Neuron (in vitro differentiated cells): ENCODE data around the gene PTPRO.
"Not testable (repeated sequence)": the region's sequence is repeated elsewhere in the genome, so short reads cannot be mapped to it uniquely, and the experiment has no call there.

ENCODE experiments used
- H2AFZ ChIP-seq: one replicate; pipeline ENCODE4 v1.6.1; 2013; ENCODE audit warnings: low read depth, mild to moderate bottlenecking, inconsistent platforms, low read length, moderate library complexity
- H3K27me3 ChIP-seq: one replicate; pipeline ENCODE4 v1.6.1; 2013; ENCODE audit warnings: low read length; ENCODE audit not compliant: insufficient read depth
- H3K36me3 ChIP-seq: one replicate; pipeline ENCODE4 v1.6.1; 2013; ENCODE audit warnings: low read length; ENCODE audit not compliant: insufficient read depth
- H3K4me1 ChIP-seq: one replicate; pipeline ENCODE4 v1.6.1; 2013; ENCODE audit warnings: low read length; ENCODE audit not compliant: insufficient read depth
- H3K4me3 ChIP-seq: 2 replicates; pipeline ENCODE4 v1.5.1; 2013; ENCODE audit warnings: mild to moderate bottlenecking, low read length, moderate library complexity
- H3K9me3 ChIP-seq: one replicate; pipeline ENCODE4 v1.6.1; 2013; ENCODE audit warnings: low read length

PTPRO gene

DNA sequence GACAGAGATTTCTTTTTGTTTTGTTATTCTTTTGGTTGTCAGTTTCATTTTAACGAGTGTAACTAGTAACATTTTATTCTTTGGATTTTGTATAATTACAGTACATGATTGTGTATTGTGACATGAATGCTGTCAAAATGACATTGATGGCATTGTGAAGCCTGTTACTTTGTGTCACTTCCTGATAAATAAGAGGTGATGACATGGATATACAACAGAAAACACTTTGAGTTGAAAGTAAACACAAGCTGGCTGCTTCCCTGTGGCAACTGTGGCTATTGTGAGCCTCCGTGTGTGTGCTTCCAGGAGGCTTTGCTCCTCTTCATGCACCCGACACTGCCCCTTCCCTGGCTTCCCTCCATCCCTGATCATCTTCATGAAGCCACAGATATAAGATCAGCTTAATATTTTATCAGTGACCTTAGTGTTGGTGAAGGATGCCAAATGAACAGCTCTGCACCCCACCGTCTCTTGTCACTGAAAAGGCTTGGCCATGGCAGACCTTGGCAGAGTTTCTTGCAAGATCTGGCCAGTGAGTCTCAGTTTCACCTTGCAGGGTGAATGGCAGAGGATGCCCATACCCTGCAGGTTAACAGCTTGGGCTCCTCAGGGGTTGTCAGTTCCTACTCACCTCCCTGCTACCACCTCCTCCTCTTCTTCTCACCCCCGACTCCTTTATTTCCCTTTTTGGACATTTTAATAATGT, 275.0 kb downstream of the PTPRO start:
- Histone ChIP-seq H3K36me3 (no peaks in the 10 kb centered on the region), H3K4me3 (no peak overlapping the region), H3K9me3 (no peaks in the 10 kb centered on the region), H2AFZ (no peak overlapping the region), H3K4me1 (no peaks in the 10 kb centered on the region), H3K27me3 (no peaks in the 10 kb centered on the region)

DNA sequence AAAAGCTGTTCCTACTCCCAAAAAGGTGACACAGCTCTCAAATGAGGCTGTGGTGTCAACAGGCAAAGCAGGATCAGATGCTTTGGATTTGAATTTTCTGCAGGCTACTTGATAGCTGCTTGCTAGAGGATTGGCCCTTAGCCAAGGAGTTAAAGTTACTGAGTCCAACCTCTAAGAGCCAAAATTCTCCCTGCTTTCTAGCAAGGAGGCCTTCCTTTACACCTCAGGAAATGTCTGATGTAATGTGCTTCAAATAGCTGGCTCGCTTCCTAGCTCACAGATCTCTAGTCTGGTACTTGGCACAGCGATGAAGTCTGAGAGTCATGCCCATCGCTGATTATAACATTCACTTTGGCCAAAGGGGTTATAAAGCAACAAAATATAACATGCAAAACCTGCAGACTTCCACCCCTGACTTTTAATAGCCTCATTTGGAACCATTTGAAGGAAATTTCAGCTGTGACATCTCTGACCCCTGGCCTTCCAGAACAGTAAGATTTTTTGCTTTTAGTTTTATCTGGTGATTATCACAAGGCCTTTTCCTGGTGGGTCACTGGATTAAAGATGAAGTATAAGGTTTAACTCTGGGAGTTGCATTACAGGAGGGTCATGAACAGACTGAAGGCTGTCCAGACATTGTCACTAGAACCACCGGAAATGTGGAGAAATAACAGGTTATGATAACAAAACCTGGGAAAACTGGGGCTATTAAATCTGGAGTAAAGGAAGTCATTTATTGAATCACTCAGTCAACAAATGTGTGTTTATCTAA, 277.1 kb downstream of the PTPRO start:
- Histone ChIP-seq H3K27me3 (no peaks in the 10 kb centered on the region), H3K36me3 (no peaks in the 10 kb centered on the region), H2AFZ (no peak overlapping the region), H3K4me3 (no peak overlapping the region), H3K4me1 (no peaks in the 10 kb centered on the region), H3K9me3 (no peaks in the 10 kb centered on the region)

DNA sequence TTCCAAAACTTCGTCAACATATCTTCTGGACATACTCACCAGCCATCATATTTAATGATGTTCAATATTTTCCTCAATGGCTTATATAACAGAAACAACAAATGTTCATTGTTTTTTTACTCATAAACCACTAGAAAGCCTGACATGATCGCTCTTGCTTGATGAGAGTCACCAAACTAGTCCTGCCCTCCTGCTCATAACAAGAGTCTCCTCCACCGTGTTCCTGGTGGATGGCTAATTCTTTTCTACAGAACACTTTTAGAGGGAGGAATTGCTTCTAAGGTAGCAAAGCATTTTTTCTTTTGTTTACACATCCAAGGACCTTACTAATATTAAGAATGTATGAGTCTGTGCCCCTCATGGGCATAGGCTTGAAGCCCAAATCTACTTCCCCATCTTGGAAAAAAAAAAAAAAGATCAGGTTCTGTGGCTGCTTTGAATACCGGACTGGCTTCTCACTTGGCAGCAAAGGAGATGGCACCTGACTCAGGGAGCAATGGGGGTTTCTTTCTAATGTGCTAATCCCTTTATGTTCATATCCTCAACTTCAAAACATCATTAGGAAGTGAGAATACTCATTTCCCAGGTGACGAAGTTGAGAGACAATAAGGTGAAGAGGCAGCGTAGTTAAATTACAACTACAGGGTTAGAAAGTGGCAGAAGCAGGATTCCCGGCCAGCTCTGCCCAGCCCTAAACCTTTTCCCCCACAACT, 278.1 kb downstream of the PTPRO start:
- Histone ChIP-seq H3K36me3 (no peaks in the 10 kb centered on the region), H3K4me3 (no peak overlapping the region), H3K9me3 (no peaks in the 10 kb centered on the region), H2AFZ (no peak overlapping the region), H3K4me1 (no peaks in the 10 kb centered on the region), H3K27me3 (no peaks in the 10 kb centered on the region)

DNA sequence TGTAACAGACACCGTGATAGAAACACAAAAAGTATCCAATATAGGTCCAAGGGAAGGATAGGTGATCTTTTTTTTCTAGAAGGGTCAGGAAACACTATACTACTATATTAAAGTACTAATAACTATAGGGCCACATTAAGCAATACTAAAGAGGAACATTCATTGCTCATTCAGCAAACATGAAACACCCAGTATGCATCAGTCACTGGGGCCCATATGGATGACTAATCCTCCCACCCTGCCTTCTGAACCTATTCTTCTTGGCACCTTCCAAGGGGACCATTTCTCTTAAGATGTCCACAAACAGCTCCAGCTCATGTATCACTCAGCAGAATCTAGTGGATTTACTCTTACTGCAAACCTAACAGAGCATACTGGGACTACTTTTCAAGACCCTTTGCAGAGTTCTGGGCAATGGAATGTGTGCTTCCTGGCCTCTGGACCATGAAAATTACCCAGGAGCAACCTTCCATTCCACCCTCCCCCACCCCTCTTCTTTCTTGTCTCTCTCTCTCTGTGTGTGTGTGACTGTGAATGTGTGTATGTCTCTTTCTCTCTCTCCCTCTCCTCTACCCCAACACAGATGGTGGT, 279.0 kb downstream of the PTPRO start:
- Histone ChIP-seq H3K4me3 (no peak overlapping the region), H3K36me3 (no peaks in the 10 kb centered on the region), H3K4me1 (no peaks in the 10 kb centered on the region), H2AFZ (no peak overlapping the region), H3K27me3 (no peaks in the 10 kb centered on the region), H3K9me3 (no peaks in the 10 kb centered on the region)

DNA sequence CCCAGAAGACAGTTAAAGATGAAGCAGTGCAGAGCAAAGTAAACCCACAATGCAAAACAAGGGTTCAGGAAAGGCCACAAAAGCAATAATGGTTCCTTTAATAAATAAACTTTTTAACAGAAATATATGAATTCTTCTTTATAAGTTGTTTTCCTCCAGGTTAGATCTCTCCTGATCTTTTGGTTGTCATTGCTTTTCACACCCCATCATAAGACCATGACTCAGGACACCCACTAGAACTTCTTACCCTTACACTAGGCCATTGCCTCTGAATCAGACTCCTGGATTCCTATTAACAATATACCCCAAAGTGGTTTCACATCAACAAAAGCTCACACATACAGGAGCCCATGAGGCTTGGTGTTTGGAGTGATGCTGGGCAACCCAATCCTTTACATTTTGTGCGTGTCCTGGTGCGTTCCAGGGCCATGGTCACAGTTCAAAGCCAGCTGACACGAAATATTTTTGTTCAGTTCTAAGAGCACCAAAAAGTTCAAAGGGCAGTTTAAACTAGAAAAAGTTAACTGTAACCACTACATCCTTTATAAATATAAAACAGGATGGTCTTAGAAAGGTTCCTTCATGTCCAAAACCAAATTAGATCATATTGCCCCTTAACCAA, 279.9 kb downstream of the PTPRO start:
- H3K9me3 ChIP-seq: no peaks in the 10 kb centered on the region
- H3K4me3 ChIP-seq: no peak overlapping the region
- H3K36me3 ChIP-seq: no peaks in the 10 kb centered on the region
- H2AFZ ChIP-seq: no peak overlapping the region
- no peaks in the 10 kb centered on the region for H3K4me1 ChIP-seq
- H3K27me3 ChIP-seq: no peaks in the 10 kb centered on the region

DNA sequence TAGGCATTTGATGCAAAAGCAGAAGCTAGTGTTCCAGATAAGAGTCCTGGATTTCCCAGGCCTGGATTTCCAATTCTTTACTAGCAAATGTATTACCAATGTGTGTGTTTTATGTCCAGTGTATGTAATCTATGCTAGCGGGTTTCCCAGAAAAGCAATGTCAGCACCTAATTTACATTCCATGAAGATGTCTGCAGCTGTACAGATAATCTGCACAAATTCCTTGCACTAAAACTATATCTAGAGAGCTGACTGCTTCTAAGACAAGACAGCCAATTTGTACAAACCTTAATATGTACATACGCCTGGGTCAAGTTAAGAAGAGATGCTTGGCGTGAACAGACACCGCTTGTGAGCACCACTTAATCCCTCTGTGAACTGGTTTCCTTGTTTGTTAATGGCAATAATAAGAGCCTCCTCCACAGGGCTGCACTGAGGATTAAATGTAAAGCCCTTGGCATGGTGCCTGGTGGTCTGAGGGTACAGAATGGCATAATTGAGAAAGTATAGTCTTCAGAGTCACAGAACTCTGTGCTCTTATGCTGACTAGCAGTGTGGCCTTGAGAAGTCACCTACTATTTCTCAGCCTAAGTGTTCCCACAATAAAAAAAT, 281.3 kb downstream of the PTPRO start:
- no peaks in the 10 kb centered on the region for H3K27me3 ChIP-seq
- no peaks in the 10 kb centered on the region for H3K36me3 ChIP-seq
- no peaks in the 10 kb centered on the region for H3K9me3 ChIP-seq
- no peak overlapping the region for H3K4me3 ChIP-seq
- no peaks in the 10 kb centered on the region for H3K4me1 ChIP-seq
- no peak overlapping the region for H2AFZ ChIP-seq

DNA sequence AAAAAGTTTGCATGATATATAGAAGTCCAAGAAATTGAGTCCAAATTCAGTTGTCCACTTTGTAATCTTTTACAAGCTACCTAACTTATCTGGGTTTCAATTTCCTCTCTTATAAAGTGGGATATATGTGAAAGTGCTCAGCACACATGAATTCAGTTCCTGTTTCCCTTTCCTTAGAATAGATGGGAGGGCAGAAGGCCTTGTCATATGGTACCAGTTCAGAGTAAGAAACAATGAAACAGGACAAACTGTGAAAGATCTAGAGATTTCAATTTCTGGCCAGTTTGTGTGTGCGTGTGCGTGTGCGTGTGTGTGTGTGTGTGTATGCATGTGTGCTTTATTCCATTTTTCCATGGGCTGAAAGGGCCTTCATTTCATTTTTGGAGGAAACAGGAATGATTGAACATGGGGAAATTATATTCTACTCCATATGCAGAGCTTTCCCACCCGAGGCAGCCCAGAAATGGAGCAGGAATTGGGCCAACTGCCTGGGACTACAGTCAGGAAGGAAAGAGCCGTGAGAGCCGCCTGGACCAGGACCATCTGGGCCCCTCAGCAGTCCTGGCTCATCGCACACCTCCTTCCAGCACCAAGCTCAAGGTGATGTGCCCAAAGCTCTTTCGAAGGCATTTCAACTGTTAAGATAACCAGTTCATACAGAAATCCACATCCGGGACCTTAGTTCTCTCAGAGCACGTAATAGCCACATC, 283.7 kb downstream of the PTPRO start:
- no peaks in the 10 kb centered on the region for H3K4me1 ChIP-seq

DNA sequence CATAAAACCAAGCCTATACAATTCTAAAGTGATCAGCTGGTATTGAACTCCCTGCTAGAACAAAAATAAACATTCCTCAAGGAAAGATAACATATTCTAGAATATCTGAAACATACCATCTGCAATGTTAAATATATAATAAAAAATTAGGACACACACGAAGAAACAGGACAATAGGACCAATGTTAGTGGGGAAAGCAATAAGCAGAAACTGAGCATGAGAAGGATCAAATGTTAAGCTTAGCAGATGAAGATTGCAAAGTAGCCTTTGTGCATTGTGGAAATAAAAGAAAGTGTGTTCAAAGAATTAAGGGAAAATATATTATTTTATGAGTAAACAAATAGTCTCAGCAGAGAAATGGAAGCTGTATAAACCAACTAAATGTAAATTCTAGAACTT, 286.1 kb downstream of the PTPRO start:
- Histone ChIP-seq H3K36me3 (no peaks in the 10 kb centered on the region), H3K9me3 (no peaks in the 10 kb centered on the region), H3K4me1 (no peaks in the 10 kb centered on the region), H3K27me3 (no peaks in the 10 kb centered on the region), H2AFZ (no peak overlapping the region), H3K4me3 (no peak overlapping the region)

More for the DNA sequence above, 283.7 kb downstream of the PTPRO start:
- H3K27me3 ChIP-seq: no peaks in the 10 kb centered on the region
- no peak overlapping the region for H3K4me3 ChIP-seq
- H3K36me3 ChIP-seq: no peaks in the 10 kb centered on the region
- no peaks in the 10 kb centered on the region for H3K9me3 ChIP-seq
- no peak overlapping the region for H2AFZ ChIP-seq

DNA sequence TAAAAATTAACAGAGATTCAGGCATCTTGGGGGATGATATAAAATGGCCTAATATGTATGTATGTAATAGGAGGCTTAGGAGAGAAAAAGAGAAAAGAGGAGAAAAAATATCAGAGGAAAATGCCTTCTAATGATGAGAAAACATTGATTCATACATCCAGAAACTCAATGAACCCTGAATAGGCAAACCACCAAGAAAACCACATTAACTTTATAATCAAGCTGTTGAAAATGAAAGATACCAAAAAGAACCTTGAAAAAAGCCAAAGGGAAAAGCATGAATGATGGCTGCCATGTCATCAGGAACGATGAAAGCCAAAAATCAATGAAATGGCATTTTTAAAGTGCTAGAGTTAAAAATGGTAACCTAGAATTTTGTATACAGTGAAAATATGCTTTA, 286.6 kb downstream of the PTPRO start:
- no peaks in the 10 kb centered on the region for H3K27me3 ChIP-seq
- H3K36me3 ChIP-seq: no peaks in the 10 kb centered on the region
- H3K4me1 ChIP-seq: no peaks in the 10 kb centered on the region
- H2AFZ ChIP-seq: no peak overlapping the region
- H3K9me3 ChIP-seq: no peaks in the 10 kb centered on the region
- H3K4me3 ChIP-seq: no peak overlapping the region

DNA sequence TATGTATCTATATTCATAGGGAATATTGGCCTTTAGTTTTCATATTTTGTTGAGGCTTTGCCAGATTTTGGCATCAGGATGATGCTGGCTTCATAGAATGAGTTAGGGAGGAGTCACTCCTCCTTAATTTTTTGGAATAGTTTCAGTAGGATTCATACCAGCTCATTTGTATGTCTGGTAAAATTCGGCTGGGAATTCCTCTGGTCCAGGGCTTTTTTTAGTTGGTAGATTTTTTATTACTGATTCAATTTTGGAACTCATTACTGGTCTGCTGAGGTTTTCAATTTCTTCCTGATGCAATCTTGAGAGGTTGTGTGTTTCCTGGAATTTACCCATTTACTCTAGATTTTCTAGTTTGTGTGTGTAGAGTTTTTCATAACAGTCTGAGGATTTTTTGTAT, 291.7 kb downstream of the PTPRO start:
- H3K9me3 ChIP-seq: peaks cover 2% of the 10 kb centered on the region
- H2AFZ ChIP-seq: no peak overlapping the region
- no peak overlapping the region for H3K4me3 ChIP-seq
- H3K36me3 ChIP-seq: peaks cover 1% of the 10 kb centered on the region
- no peaks in the 10 kb centered on the region for H3K4me1 ChIP-seq
- H3K27me3 ChIP-seq: no peaks in the 10 kb centered on the region

DNA sequence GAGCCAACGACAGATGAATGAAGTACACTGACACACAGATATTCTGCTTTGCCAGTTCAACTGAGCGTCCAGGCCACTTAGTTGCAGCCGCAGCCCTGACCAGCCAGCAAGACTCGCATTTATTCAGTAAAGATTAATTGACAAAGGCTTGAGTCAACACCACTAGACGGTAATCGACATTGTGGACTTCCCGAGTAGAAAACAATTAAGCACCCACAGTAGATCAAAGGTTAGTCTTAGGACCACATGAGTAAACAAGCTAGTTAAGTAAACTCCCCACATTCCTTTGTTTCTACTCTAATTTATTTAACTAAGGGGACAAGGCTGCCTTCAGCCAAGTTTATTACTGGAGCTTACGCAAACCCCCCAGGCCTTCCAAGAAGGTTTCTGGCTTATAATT, 294.2 kb downstream of the PTPRO start:
- H3K4me1 ChIP-seq, H3K9me3 ChIP-seq, H2AFZ ChIP-seq, H3K4me3 ChIP-seq, H3K27me3 ChIP-seq: not testable (repeated sequence)
- peaks cover 19% of the 10 kb centered on the region for H3K36me3 ChIP-seq
